Gastrocnemius medialis (tissue), 4 donors: ENCODE data around the gene AMBRA1. TPM values are rescaled to one million over a fixed set of nuclear protein-coding genes. Genes with fewer than 3 reads are reported as not detected.
"Not testable (repeated sequence)": the region's sequence is repeated elsewhere in the genome, so short reads cannot be mapped to it uniquely, and the experiment has no call there.

Experiments used
- ATAC-seq, 2 donors: fragments of 150-250 bp; one replicate each; pipeline ENCODE4 v1.9.1; 2016
- DNase-seq, 2 donors: peaks; one replicate each; pipeline ENCODE4 v3.0.0-alpha.2; 2019
- H3K27ac ChIP-seq, 4 donors: fragments of 200-600 bp; sonication (generic); 1 replicate in 1 of 4; 2 replicates in 3 of 4; pipeline ENCODE4 v1.5.1; 2016 to 2018; ENCODE audit warnings: mild to moderate bottlenecking in 2 of 4, moderate library complexity in 1 of 4
- H3K27me3 ChIP-seq, 3 donors: fragments of 200-600 bp; sonication (generic) in 2 of 3; 1 replicate in 1 of 3; 2 replicates in 2 of 3; pipeline versions ENCODE4 v1.5.1 to v1.6.0; 2016 to 2019; ENCODE audit warnings: mild to moderate bottlenecking in 1 of 3, moderate library complexity in 1 of 3
- H3K36me3 ChIP-seq, 2 donors: fragments of 200-600 bp; sonication (generic) in 1 of 2; one replicate each; pipeline ENCODE4 v1.5.1; 2017 to 2018
- H3K4me1 ChIP-seq, 2 donors: fragments of 200-600 bp; sonication (generic) in 1 of 2; one replicate each; pipeline ENCODE4 v1.5.1; 2016 to 2017; ENCODE audit warnings: mild to moderate bottlenecking in 2 of 2
- H3K4me3 ChIP-seq, 4 donors: fragments of 200-600 bp; sonication (generic) in 3 of 4; 1 replicate in 1 of 4; 2 replicates in 3 of 4; pipeline ENCODE4 v1.5.1; 2016 to 2019; ENCODE audit warnings: mild to moderate bottlenecking in 2 of 4
- H3K9me3 ChIP-seq, 3 donors: fragments of 200-600 bp; sonication (generic) in 2 of 3; 1 replicate in 1 of 3; 2 replicates in 2 of 3; pipeline ENCODE4 v1.5.1; 2016 to 2019
- POLR2A ChIP-seq, 2 donors: fragments of 450-650 bp; IDR thresholded peaks; one replicate each; pipeline ENCODE4 v1.6.1; 2017; ENCODE audit warnings: antibody characterized with exemption in 2 of 2, mild to moderate bottlenecking in 2 of 2, moderate library complexity in 2 of 2
- in situ Hi-C, 4 donors: fragments of 200-750 bp; cut with MboI; loops; one replicate each; pipeline versions ENCODE4 v1.15.0 to v1.8.0; 2017; ENCODE audit warnings: low sequenced_read_pairs in 4 of 4
- intact Hi-C: fragments of 100-400 bp; cut with DNase I; formaldehyde crosslinking; loops from one replicate; pipeline ENCODE4 v1.15.1; 2023; ENCODE audit warnings: low total_unique reads
- total RNA-seq, 4 donors: library from RNA; depleted of rRNA; stranded (reverse); fragments of >200 nt; gene quantifications; one replicate each; pipeline versions ENCODE4 v1.1.0 to v1.2.3, GENCODE V29; 2016
- TF ChIP-seq, protein P1 (sequence below), 5 experiments: fragments of 450-650 bp in 3 of 5; fragments of 200-600 bp in 2 of 5; sonication (generic) in 2 of 5; IDR thresholded peaks in 4 of 5; conservative IDR thresholded peaks in 1 of 5; 1 replicate in 4 of 5; 2 replicates in 1 of 5; pipeline ENCODE4 v1.5.1; 2016 to 2019; ENCODE audit warnings: antibody characterized with exemption in 5 of 5, mild to moderate bottlenecking in 3 of 5, moderate library complexity in 3 of 5

Gene AMBRA1
- total RNA-seq, 4 donors from 2014 or later: 17.3 to 24.3 (median 20.7) TPM

DNA sequence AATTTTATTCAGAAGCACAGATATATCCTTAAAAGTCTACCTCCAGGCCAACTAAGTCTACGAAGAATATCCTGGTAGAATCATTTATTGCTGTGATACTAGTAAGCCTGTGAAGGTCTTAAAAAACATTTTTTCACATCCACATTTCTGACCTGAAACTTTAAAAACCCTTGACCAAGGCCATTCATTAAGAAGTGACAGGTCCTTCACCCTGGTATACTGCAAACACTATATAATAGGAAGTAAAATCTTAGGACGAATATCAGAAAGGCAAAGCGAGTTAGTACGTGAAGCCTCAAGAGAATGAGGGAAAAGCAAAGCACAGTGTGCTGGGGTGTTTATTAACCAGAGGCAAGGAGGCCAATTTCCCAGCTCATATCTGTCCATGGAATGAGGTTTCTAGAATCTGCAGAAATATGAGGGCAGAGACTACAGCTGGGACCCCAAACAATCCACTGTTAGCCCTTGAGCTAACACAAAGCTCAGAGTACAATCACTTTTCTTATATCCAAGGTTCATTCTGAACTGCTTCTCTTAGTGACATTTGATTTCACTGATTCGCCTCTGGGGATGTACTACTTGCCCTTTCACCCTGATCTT, 71.0 kb downstream of the AMBRA1 start:
- Histone ChIP-seq H3K36me3 (no peaks in the 10 kb centered on the region), H3K9me3 (no peaks in the 10 kb centered on the region), H3K4me1 (peaks cover 47 to 62% of the 10 kb centered on the region in 2 donors), H3K4me3 (no peak overlapping the region), H3K27me3 (no peaks in the 10 kb centered on the region), H3K27ac (peak overlapping the region in 3 of 4 donors; percentile 14 to 43 (median 37))
- no peak for ATAC-seq
- intact Hi-C loops (no loop called here), in situ Hi-C loops (no loop called here)
- TF ChIP-seq POLR2A (IDR thresholded peaks at IDR 0.05): no peak
- TF ChIP-seq, protein P1, sequence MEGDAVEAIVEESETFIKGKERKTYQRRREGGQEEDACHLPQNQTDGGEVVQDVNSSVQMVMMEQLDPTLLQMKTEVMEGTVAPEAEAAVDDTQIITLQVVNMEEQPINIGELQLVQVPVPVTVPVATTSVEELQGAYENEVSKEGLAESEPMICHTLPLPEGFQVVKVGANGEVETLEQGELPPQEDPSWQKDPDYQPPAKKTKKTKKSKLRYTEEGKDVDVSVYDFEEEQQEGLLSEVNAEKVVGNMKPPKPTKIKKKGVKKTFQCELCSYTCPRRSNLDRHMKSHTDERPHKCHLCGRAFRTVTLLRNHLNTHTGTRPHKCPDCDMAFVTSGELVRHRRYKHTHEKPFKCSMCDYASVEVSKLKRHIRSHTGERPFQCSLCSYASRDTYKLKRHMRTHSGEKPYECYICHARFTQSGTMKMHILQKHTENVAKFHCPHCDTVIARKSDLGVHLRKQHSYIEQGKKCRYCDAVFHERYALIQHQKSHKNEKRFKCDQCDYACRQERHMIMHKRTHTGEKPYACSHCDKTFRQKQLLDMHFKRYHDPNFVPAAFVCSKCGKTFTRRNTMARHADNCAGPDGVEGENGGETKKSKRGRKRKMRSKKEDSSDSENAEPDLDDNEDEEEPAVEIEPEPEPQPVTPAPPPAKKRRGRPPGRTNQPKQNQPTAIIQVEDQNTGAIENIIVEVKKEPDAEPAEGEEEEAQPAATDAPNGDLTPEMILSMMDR (IDR thresholded peaks at IDR 0.05 in 4 of 5, conservative IDR thresholded peaks at IDR 0.05 in 1 of 5): no peak
- no peak for DNase-seq

- Histone ChIP-seq H3K4me3 (no peak overlapping the region), H3K36me3 (no peaks in the 10 kb centered on the region), H3K9me3 (no peaks in the 10 kb centered on the region), H3K4me1 (peaks cover 47 to 62% of the 10 kb centered on the region in 2 donors), H3K27me3 (no peaks in the 10 kb centered on the region), H3K27ac (peak overlapping the region; percentile 14 to 43 (median 32))
- ATAC-seq: peak; percentile 63 to 65
- no peak for DNase-seq
- TF ChIP-seq POLR2A (IDR thresholded peaks at IDR 0.05): no peak
- TF ChIP-seq, protein P1 (IDR thresholded peaks at IDR 0.05 in 4 of 5, conservative IDR thresholded peaks at IDR 0.05 in 1 of 5): no peak
- intact Hi-C loops: no loop called here
- in situ Hi-C loops: no loop called here
Observed at GRCh38 chr11:46521961-46522681, 71.7 kb downstream of the AMBRA1 start.

- no peak for ATAC-seq
- intact Hi-C loops (no loop called here), in situ Hi-C loops (no loop called here)
- DNase-seq: no peak
- TF ChIP-seq POLR2A (IDR thresholded peaks at IDR 0.05): no peak
- TF ChIP-seq, protein P1 (IDR thresholded peaks at IDR 0.05 in 4 of 5, conservative IDR thresholded peaks at IDR 0.05 in 1 of 5): no peak
- no peaks in the 10 kb centered on the region for H3K27me3 ChIP-seq
- no peaks in the 10 kb centered on the region for H3K36me3 ChIP-seq
- H3K27ac ChIP-seq: peak overlapping the region; percentile 14 to 43 (median 32)
- no peak overlapping the region for H3K4me3 ChIP-seq
- no peaks in the 10 kb centered on the region for H3K9me3 ChIP-seq
- peaks cover 47 to 62% of the 10 kb centered on the region in 2 donors for H3K4me1 ChIP-seq
Observed at GRCh38 chr11:46520971-46521745, 72.7 kb downstream of the AMBRA1 start.

DNA sequence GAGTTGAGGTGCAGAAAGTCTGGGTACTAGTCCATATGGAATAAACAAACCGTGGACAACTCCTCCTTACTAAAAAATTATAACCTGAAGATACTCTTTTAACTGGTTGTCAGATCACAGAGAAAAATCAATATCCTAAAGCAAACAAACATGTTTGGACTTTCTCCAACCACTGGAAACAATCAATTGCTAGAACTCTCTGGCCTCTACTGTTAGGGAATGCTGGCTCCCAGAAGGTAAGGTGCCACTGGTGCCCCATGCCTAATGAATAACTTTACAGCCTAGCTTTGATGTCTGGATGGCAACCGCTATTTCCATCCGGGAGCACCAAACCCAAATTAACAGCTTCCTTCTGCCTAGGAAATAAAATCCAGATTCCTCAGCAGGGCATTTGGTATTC, 74.5 kb downstream of the AMBRA1 start:
- in situ Hi-C loops: no loop called here
- peaks cover 41 to 50% of the 10 kb centered on the region in 2 donors for H3K4me1 ChIP-seq
- H3K9me3 ChIP-seq: no peaks in the 10 kb centered on the region
- no peaks in the 10 kb centered on the region for H3K36me3 ChIP-seq
- TF ChIP-seq, protein P1 (IDR thresholded peaks at IDR 0.05 in 4 of 5, conservative IDR thresholded peaks at IDR 0.05 in 1 of 5): no peak
- no peak for TF ChIP-seq POLR2A (IDR thresholded peaks at IDR 0.05)
- ATAC-seq: no peak
- DNase-seq: no peak
- no peak overlapping the region for H3K4me3 ChIP-seq
- no peak overlapping the region for H3K27ac ChIP-seq
- intact Hi-C loops: no loop called here
- no peaks in the 10 kb centered on the region for H3K27me3 ChIP-seq

GRCh38 chr11:46518928-46519327, 74.9 kb downstream of the AMBRA1 start:
- H3K9me3 ChIP-seq, ATAC-seq, H3K27ac ChIP-seq, intact Hi-C loops, H3K27me3 ChIP-seq, H3K4me3 ChIP-seq, in situ Hi-C loops, DNase-seq, H3K36me3 ChIP-seq: not testable (repeated sequence)
- H3K4me1 ChIP-seq: peaks cover 37 to 46% of the 10 kb centered on the region in 2 donors
